Activated CD8-positive, alpha-beta memory T cell treated with anti-CD3 and anti-CD28 coated beads, Interleukin-2, amount 50 U/mL, for 1 hour (primary cell): ENCODE data around the gene HEBP1.
A peak's percentile ranks its signal among the peaks of the same experiment; 100 is the strongest.

Experiments used
- DNase-seq: peaks from one replicate; pipeline ENCODE4 v3.0.0-alpha.2; 2020; ENCODE audit errors: extremely low read depth

HEBP1 gene

GRCh38 chr12:13023811-13024530 is 23.9 kb upstream of the HEBP1 start:
- DNase-seq: no peak

GRCh38 chr12:13022851-13023271 is 22.8 kb upstream of the HEBP1 start:
- no peak for DNase-seq

GRCh38 chr12:13011098-13011497 is 11.0 kb upstream of the HEBP1 start:
- DNase-seq: no peak

- DNase-seq: no peak
Measured at GRCh38 chr12:13008741-13009380, 8.8 kb upstream of the HEBP1 start.

GRCh38 chr12:13007496-13008233 is 7.6 kb upstream of the HEBP1 start:
- DNase-seq: no peak

GRCh38 chr12:13005649-13006048 is 5.6 kb upstream of the HEBP1 start:
- no peak for DNase-seq

GRCh38 chr12:13004986-13005385 is 4.9 kb upstream of the HEBP1 start:
- DNase-seq: no peak

- no peak for DNase-seq
Measured at GRCh38 chr12:13004361-13004760, 4.3 kb upstream of the HEBP1 start.

- DNase-seq: no peak
Measured at GRCh38 chr12:13002301-13003097, 2.4 kb upstream of the HEBP1 start.

- no peak for DNase-seq
Measured at GRCh38 chr12:13001775-13002040, 1.6 kb upstream of the HEBP1 start.

- DNase-seq: no peak
Measured at GRCh38 chr12:13000925-13001774, 1.1 kb upstream of the HEBP1 start.

GRCh38 chr12:13000616-13000924 is 505 bp upstream of the HEBP1 start:
- peak; percentile 12 for DNase-seq

- no peak for DNase-seq
Measured at GRCh38 chr12:12999271-12999958, 650 bp downstream of the HEBP1 start.

GRCh38 chr12:12998248-12998647 is 1.8 kb downstream of the HEBP1 start:
- DNase-seq: no peak

- no peak for DNase-seq
Measured at GRCh38 chr12:12997734-12998133, 2.3 kb downstream of the HEBP1 start.

- DNase-seq: no peak
Measured at GRCh38 chr12:12997156-12997555, 2.9 kb downstream of the HEBP1 start.

GRCh38 chr12:12996209-12996608 is 3.9 kb downstream of the HEBP1 start:
- DNase-seq: no peak

- DNase-seq: no peak
Measured at GRCh38 chr12:12995088-12995487, 5.0 kb downstream of the HEBP1 start.

- no peak for DNase-seq
Measured at GRCh38 chr12:12993367-12993766, 6.7 kb downstream of the HEBP1 start.

GRCh38 chr12:12992418-12993130 is 7.5 kb downstream of the HEBP1 start:
- DNase-seq: no peak
